Heart left ventricle (tissue), 16 donors: ENCODE results near the gene SCCPDH. TPM values are rescaled to one million over a fixed set of nuclear protein-coding genes. Genes with fewer than 3 reads are reported as not detected.

Experiments used
- ATAC-seq, 4 donors: fragments of 200-7000 bp; cut with Tn5 transposase; one replicate each; pipeline ENCODE4 v1.9.1; 2020 to 2022; ENCODE audit warnings: moderate library complexity in 4 of 4, mild to moderate bottlenecking in 3 of 4, moderate number of reproducible peaks in 1 of 4
- DNase-seq, 5 donors: peaks; one replicate each; pipeline ENCODE4 v3.0.0-alpha.2; 2020
- H3K27ac ChIP-seq, 12 donors: fragments of 200-600 bp; sonication (generic) in 4 of 12; one replicate each; pipeline versions ENCODE4 v1.5.0 to v1.8.0; 2016 to 2022; ENCODE audit warnings: mild to moderate bottlenecking in 2 of 12
- H3K27me3 ChIP-seq, 9 donors: fragments of 200-600 bp; sonication (generic) in 2 of 9; one replicate each; pipeline versions ENCODE4 v1.5.1 to v1.8.0; 2016 to 2022; ENCODE audit warnings: mild to moderate bottlenecking in 3 of 9
- H3K36me3 ChIP-seq, 9 donors: fragments of 200-600 bp; sonication (generic) in 2 of 9; one replicate each; pipeline versions ENCODE4 v1.5.0 to v1.8.0; 2018 to 2022; ENCODE audit warnings: mild to moderate bottlenecking in 2 of 9
- H3K4me1 ChIP-seq, 12 donors: fragments of 200-600 bp; sonication (generic) in 4 of 12; one replicate each; pipeline versions ENCODE4 v1.5.0 to v1.8.0; 2016 to 2022; ENCODE audit warnings: mild to moderate bottlenecking in 3 of 12
- H3K4me3 ChIP-seq, 12 donors: fragments of 200-600 bp; sonication (generic) in 4 of 12; one replicate each; pipeline versions ENCODE4 v1.5.0 to v1.8.0; 2017 to 2022; ENCODE audit warnings: mild to moderate bottlenecking in 9 of 12, moderate library complexity in 4 of 12
- H3K9me3 ChIP-seq, 12 donors: fragments of 200-600 bp; sonication (generic) in 4 of 12; one replicate each; pipeline versions ENCODE4 v1.5.0 to v1.8.0; 2016 to 2022; ENCODE audit warnings: mild to moderate bottlenecking in 1 of 12
- POLR2A ChIP-seq, 2 donors: fragments of 450-650 bp; IDR thresholded peaks; one replicate each; pipeline ENCODE4 v1.6.1; 2017; ENCODE audit warnings: antibody characterized with exemption in 2 of 2, mild to moderate bottlenecking in 2 of 2, moderate library complexity in 2 of 2
- WGBS, 4 donors: extraction: QIAGEN DNeasy Blood & Tissue Kit in 2 of 4; methylation state at CpG; one replicate each; pipeline versions ENCODE4 v1.1.5 to v1.1.7; 2013 to 2018; 5-methylcytosine and 5-hydroxymethylcytosine counted together
- intact Hi-C, 10 donors: fragments of 100-400 bp; cut with DNase I; formaldehyde crosslinking; loops; one replicate each; pipeline versions ENCODE4 v1.11.1 to v1.14.2; 2022
- polyA plus RNA-seq, 2 donors: library from polyadenylated mRNA; stranded (reverse); fragments of 200-250 nt; gene quantifications; one replicate each; pipeline ENCODE4 v1.2.3, GENCODE V29; 2013
- total RNA-seq, 9 donors: library from RNA; depleted of rRNA in 2 of 9; stranded (reverse); fragments of >200 nt in 2 of 9; fragmentation: NEBNext Ultra II Directional in 3 of 9; extraction: Animal tissue kit (Norgen Biotek cat#: 25700) in 3 of 9; gene quantifications; one replicate each; pipeline versions ENCODE4 v1.1.0 to v1.2.4, GENCODE V29; 2016 to 2023
- TF ChIP-seq, protein P1 (sequence below), 12 donors: fragments of 200-600 bp; sonication (generic) in 4 of 12; IDR thresholded peaks; one replicate each; pipeline versions ENCODE4 v1.5.0 to v1.8.0; 2018 to 2022; ENCODE audit warnings: antibody characterized with exemption in 12 of 12, mild to moderate bottlenecking in 5 of 12
- donor health status: ischemic (EF 13 %, LVEDD 7.1; RV severe dilation, severe dysfunction).
- donor health status: healthy with polysubstance abuse.
- donor health status: DM: no; HTN: yes; CAD: no.
- donor health status: DM: no; HTN: no; CAD: no.
- donor health status: ischemic (EF 25% LVEDD 6.9; RV normal size, moderate dysfunction).
- donor health status: ischemic (EF 25% LVEDD 5.7; RV mildly dilated, moderate dysfunction).
- donor health status: healthy.
- donor health status: DM: yes; HTN: yes; CAD: no.
- donor health status: ischemic (EF 35%, LVEDD 5.7; RV mildly dilated, moderate dysfunction).
- donor health status: nonischemic (EF 11% LVEDD 7.7; RV severe dilation, severe dysfunction).
- donor health status: DM: yes; HTN: yes; CAD: no.
- donor health status: PGD.
- donor health status: ischemic (EF 29% LVEDD 5.4; RV normal size, mild dysfunction).
- donor health status: nonischemic (EF 23%, LVEDD 6.1; RV moderate dilation, normal function).

Gene SCCPDH
- total and polyA plus RNA-seq, 11 donors: 13.8 to 36.4 (median 31.0) TPM

DNA sequence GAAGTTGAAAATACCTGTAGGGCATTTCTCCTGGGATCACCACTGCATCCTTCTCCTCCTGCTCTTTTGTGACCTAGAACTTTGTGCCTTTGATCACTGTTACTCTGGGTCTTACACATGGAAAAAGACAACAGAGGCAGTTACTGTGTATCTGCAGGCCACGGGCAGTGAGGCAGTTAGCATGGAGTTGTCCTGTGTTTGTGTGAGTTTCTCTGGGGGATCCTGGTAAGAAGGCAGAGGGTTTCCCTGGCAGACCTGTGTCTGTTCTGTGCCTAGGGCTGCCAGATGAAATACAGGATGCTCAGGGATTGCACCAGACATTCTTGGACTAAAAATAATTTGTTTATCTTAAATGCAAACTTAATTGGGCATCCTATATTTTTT lies 44.4 kb upstream of the SCCPDH start:
- WGBS, 4 donors: 18 to 53% (median 49%) methylated on average over 1 of the region's 1 CpG
- no peak for ATAC-seq
- no peaks in the 10 kb centered on the region for H3K27me3 ChIP-seq
- no peak overlapping the region for H3K4me3 ChIP-seq
- H3K4me1 ChIP-seq: peaks cover 0 to 41% (median 16%) of the 10 kb centered on the region in 12 donors
- H3K36me3 ChIP-seq: no peaks in the 10 kb centered on the region
- intact Hi-C loops: loop anchor here in 3 of 10 donors (5.0 kb wide), 2 partner anchors 32 to 48 kb away; no protein-coding TSS in a partner anchor
- H3K27ac ChIP-seq: peak overlapping the region in 7 of 12 donors; percentile 35 to 79 (median 69)
- no peak for DNase-seq
- no peaks in the 10 kb centered on the region for H3K9me3 ChIP-seq
- TF ChIP-seq, protein P1, sequence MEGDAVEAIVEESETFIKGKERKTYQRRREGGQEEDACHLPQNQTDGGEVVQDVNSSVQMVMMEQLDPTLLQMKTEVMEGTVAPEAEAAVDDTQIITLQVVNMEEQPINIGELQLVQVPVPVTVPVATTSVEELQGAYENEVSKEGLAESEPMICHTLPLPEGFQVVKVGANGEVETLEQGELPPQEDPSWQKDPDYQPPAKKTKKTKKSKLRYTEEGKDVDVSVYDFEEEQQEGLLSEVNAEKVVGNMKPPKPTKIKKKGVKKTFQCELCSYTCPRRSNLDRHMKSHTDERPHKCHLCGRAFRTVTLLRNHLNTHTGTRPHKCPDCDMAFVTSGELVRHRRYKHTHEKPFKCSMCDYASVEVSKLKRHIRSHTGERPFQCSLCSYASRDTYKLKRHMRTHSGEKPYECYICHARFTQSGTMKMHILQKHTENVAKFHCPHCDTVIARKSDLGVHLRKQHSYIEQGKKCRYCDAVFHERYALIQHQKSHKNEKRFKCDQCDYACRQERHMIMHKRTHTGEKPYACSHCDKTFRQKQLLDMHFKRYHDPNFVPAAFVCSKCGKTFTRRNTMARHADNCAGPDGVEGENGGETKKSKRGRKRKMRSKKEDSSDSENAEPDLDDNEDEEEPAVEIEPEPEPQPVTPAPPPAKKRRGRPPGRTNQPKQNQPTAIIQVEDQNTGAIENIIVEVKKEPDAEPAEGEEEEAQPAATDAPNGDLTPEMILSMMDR (IDR thresholded peaks at IDR 0.05): no peak

DNA sequence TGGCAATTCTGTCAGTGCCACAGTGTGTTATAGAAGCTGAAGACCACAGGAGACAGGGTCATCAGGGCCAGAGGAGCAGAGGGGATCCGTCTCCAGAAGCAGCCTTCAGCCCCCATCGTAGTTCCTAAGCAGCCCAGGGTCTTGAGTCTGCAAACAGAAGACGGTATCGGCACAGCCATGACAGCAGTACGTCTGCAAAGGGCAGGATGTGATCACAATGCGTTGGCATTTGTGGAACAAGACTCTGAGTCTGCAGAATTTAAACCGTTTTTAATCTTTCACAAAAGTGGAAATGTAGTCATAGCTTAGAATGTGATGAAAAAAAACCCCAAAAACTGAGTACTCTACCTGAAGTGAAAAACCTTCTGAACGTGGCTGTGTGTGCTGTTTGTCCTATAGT lies 44.0 kb upstream of the SCCPDH start:
- intact Hi-C loops: loop anchor here in 2 of 10 donors (5.0 kb wide), 1 partner anchor 33 kb away; no protein-coding TSS in a partner anchor
- Histone ChIP-seq H3K4me3 (no peak overlapping the region), H3K4me1 (peaks cover 0 to 41% (median 16%) of the 10 kb centered on the region in 12 donors), H3K9me3 (no peaks in the 10 kb centered on the region), H3K36me3 (no peaks in the 10 kb centered on the region), H3K27ac (peak overlapping the region in 9 of 12 donors; percentile 27 to 86 (median 68)), H3K27me3 (no peaks in the 10 kb centered on the region)
- ATAC-seq (no peak), DNase-seq (no peak)
- WGBS, 4 donors: 47 to 60% (median 55%) methylated on average over 8 of the region's 8 CpGs
- TF ChIP-seq, protein P1 (IDR thresholded peaks at IDR 0.05): no peak
- no peak for TF ChIP-seq POLR2A (IDR thresholded peaks at IDR 0.05)

DNA sequence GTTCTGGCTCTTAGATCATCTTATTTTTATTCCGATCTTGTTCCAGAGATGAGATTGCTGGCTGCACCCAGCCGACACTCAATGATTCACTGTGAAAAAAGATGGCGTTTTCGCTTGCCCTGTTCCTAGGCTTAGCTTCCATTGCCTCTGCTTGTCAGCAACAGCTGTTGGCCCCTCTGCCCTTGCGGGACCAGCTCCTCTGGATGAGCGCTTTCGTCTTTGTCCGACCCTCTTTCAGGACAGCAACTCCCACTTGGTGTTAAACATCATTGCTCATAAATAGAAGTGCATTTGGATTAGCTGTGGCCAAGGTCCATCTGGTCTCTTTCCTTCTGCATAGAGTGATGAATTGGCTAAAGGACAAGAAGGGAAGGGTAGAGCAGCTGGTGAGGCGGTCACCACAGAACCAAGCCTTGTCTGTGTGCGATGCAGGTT lies 43.5 kb upstream of the SCCPDH start:
- intact Hi-C loops: loop anchor here in 2 of 10 donors (5.0 kb wide), 1 partner anchor 33 kb away; no protein-coding TSS in a partner anchor
- WGBS, 4 donors: 70 to 78% (median 73%) methylated on average over 10 of the region's 10 CpGs

More for the DNA sequence above, 43.5 kb upstream of the SCCPDH start:
- Histone ChIP-seq H3K4me1 (peaks cover 0 to 41% (median 16%) of the 10 kb centered on the region in 12 donors), H3K36me3 (no peaks in the 10 kb centered on the region), H3K4me3 (no peak overlapping the region), H3K9me3 (no peaks in the 10 kb centered on the region), H3K27me3 (no peaks in the 10 kb centered on the region), H3K27ac (peak overlapping the region in 10 of 12 donors; percentile 27 to 86 (median 67))
- DNase-seq: no peak
- ATAC-seq: peak in 2 of 4 donors; percentile 35 to 49
- no peak for TF ChIP-seq POLR2A (IDR thresholded peaks at IDR 0.05)
- TF ChIP-seq, protein P1 (IDR thresholded peaks at IDR 0.05): no peak
